Neutrophil (primary cell): Measurements from ENCODE around the gene UTS2R.

ENCODE experiments used
- H3K27ac ChIP-seq: fragments of 200-600 bp; sonication (generic); 2 replicates; pipeline ENCODE4 v1.5.1; 2016; ENCODE audit warnings: mild to moderate bottlenecking, moderate library complexity
- H3K27me3 ChIP-seq: fragments of 200-600 bp; sonication (generic); 2 replicates; pipeline ENCODE4 v1.6.0; 2016; ENCODE audit warnings: mild to moderate bottlenecking
- H3K36me3 ChIP-seq: fragments of 200-600 bp; sonication (generic); 2 replicates; pipeline ENCODE4 v1.5.1; 2017
- H3K4me1 ChIP-seq, 2 experiments: fragments of 200-600 bp in 1 of 2; sonication (generic) in 1 of 2; 1 replicate in 1 of 2; 2 replicates in 1 of 2; pipeline versions ENCODE4 v1.5.1 to v1.6.1; 2013 to 2016; ENCODE audit warnings: low read depth in 1 of 2, low read length in 1 of 2, mild to moderate bottlenecking in 1 of 2, moderate library complexity in 1 of 2; ENCODE audit not compliant: control insufficient read depth in 1 of 2, insufficient read depth in 1 of 2
- H3K4me3 ChIP-seq, 2 experiments: fragments of 200-600 bp in 1 of 2; sonication (generic) in 1 of 2; 1 replicate in 1 of 2; 2 replicates in 1 of 2; pipeline ENCODE4 v1.5.1; 2013 to 2016; ENCODE audit warnings: low read depth in 1 of 2, low read length in 1 of 2, mild to moderate bottlenecking in 1 of 2, moderate library complexity in 1 of 2
- H3K9me3 ChIP-seq: fragments of 200-600 bp; sonication (generic); 2 replicates; pipeline ENCODE4 v1.5.1; 2016
- CTCF ChIP-seq: fragments of 200-600 bp; sonication (generic); IDR thresholded peaks from 2 replicates; pipeline ENCODE4 v1.5.1; 2016; ENCODE audit warnings: antibody characterized with exemption

The UTS2R gene

DNA sequence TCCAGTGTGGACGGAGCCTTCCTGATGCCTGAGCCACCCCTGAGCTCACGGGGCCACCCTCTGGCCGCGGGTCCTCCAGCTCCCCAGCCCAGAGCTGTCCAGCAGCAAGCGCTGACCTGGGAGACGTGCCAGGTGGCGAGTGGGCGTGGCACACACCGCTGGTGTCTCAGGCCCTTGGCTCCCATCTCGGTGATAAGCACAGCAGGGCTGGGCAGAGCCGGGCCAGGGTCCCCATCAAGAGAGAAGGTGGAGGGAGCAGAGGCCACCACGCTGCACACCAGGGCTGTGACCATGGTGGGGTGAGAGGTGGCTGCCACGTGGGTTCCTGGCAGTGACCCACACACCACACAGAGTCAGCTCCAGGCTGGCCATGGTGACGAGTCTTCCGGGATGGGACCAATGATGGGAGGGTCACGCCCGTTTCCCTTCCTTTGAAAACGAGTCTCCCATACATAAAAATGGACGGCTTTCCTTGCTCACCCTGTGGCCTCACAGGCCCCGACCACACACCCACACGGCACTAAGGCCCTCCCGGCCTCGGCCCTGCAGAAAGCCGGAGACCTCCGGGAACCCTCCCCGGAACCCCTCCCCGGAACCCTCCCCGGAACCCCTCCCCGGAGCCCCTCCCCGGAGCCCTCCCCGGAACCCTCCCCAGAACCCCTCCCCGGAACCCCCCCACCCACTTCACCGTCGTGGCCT is 16.8 kb downstream of the UTS2R start:
- peaks cover 10% of the 10 kb centered on the region in 2 experiments for H3K4me1 ChIP-seq
- peaks cover 63% of the 10 kb centered on the region for H3K27me3 ChIP-seq
- no peaks in the 10 kb centered on the region for H3K9me3 ChIP-seq
- H3K4me3 ChIP-seq, result no peak overlapping the region
- no peaks in the 10 kb centered on the region for H3K36me3 ChIP-seq
- TF ChIP-seq CTCF, result no peak
- H3K27ac ChIP-seq, result no peak overlapping the region

DNA sequence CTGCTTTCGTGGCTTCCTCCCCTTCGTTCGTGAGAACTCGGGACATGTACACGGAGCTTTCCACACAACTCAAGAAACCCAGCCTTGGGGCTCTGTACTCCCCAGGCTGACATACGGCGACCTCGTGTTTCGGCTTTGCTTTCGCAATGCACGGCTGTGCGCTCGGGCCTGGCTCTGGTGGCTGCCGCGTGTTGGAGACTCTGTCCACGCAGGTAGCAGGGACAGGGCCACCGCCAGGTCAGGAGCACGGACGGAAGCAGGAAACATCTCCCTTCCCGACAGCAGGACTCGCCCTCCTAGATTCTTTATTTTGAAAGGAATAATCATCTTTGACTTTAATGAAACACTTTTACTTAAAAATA is 17.3 kb downstream of the UTS2R start:
- H3K27me3 ChIP-seq, result peaks cover 57% of the 10 kb centered on the region
- no peaks in the 10 kb centered on the region for H3K9me3 ChIP-seq
- no peaks in the 10 kb centered on the region for H3K36me3 ChIP-seq
- no peak overlapping the region for H3K27ac ChIP-seq
- no peak for TF ChIP-seq CTCF
- H3K4me1 ChIP-seq, result peaks cover 10% of the 10 kb centered on the region in 2 experiments
- no peak overlapping the region for H3K4me3 ChIP-seq

GRCh38 chr17:82389379-82389778 is 17.8 kb downstream of the UTS2R start:
- no peak overlapping the region for H3K4me3 ChIP-seq
- TF ChIP-seq CTCF, result no peak
- no peak overlapping the region for H3K27ac ChIP-seq
- H3K4me1 ChIP-seq, result peaks cover 10% of the 10 kb centered on the region in 2 experiments
- no peaks in the 10 kb centered on the region for H3K36me3 ChIP-seq
- H3K9me3 ChIP-seq, result no peaks in the 10 kb centered on the region
- H3K27me3 ChIP-seq, result peaks cover 53% of the 10 kb centered on the region

- Histone ChIP-seq H3K9me3 (no peaks in the 10 kb centered on the region), H3K36me3 (no peaks in the 10 kb centered on the region), H3K27ac (no peak overlapping the region), H3K4me1 (peaks cover 10% of the 10 kb centered on the region in 2 experiments), H3K27me3 (peaks cover 44% of the 10 kb centered on the region), H3K4me3 (no peak overlapping the region)
- no peak for TF ChIP-seq CTCF
Measured at GRCh38 chr17:82390015-82390859, 18.7 kb downstream of the UTS2R start.

- Histone ChIP-seq H3K9me3 (no peaks in the 10 kb centered on the region), H3K27ac (no peak overlapping the region), H3K4me3 (no peak overlapping the region), H3K27me3 (peaks cover 37% of the 10 kb centered on the region), H3K36me3 (no peaks in the 10 kb centered on the region), H3K4me1 (peaks cover 10% of the 10 kb centered on the region in 2 experiments)
- no peak for TF ChIP-seq CTCF
Measured at GRCh38 chr17:82390860-82391435, 19.4 kb downstream of the UTS2R start.
